Neuron (in vitro differentiated cells): ENCODE measurements around the gene CSNK1E.

Experiments used
- H2AFZ ChIP-seq: one replicate; pipeline ENCODE4 v1.6.1; 2013; ENCODE audit warnings: low read depth, mild to moderate bottlenecking, inconsistent platforms, low read length, moderate library complexity
- H3K27me3 ChIP-seq: one replicate; pipeline ENCODE4 v1.6.1; 2013; ENCODE audit warnings: low read length; ENCODE audit not compliant: insufficient read depth
- H3K36me3 ChIP-seq: one replicate; pipeline ENCODE4 v1.6.1; 2013; ENCODE audit warnings: low read length; ENCODE audit not compliant: insufficient read depth
- H3K4me1 ChIP-seq: one replicate; pipeline ENCODE4 v1.6.1; 2013; ENCODE audit warnings: low read length; ENCODE audit not compliant: insufficient read depth
- H3K4me3 ChIP-seq: 2 replicates; pipeline ENCODE4 v1.5.1; 2013; ENCODE audit warnings: mild to moderate bottlenecking, low read length, moderate library complexity
- H3K9me3 ChIP-seq: one replicate; pipeline ENCODE4 v1.6.1; 2013; ENCODE audit warnings: low read length

CSNK1E gene

GRCh38 chr22:38257181-38257580, 60.1 kb downstream of the CSNK1E start:
- H3K36me3 ChIP-seq, result no peaks in the 10 kb centered on the region
- peaks cover 2% of the 10 kb centered on the region for H3K9me3 ChIP-seq
- no peak overlapping the region for H2AFZ ChIP-seq
- H3K27me3 ChIP-seq, result no peaks in the 10 kb centered on the region
- no peak overlapping the region for H3K4me3 ChIP-seq
- peaks cover 19% of the 10 kb centered on the region for H3K4me1 ChIP-seq

DNA sequence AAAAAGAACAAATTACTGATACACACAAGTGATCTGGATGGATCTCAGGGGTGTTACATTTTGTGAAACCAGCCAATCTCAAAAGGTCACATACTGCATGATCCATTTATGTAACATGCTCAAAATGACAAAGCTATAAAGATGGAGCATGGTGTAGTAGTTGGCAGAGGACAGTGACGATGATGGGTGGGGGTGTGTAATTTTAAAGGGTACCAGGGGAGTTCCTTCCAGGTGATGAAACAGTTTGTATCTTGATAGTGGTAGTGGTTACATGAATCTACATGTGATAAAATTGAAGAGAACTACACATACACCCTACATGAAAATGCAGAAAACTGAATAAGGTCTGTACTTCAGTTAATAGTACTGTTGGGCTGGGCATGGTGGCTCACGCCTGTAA, 61.5 kb downstream of the CSNK1E start:
- H3K36me3 ChIP-seq, result no peaks in the 10 kb centered on the region
- H3K27me3 ChIP-seq, result no peaks in the 10 kb centered on the region
- peaks cover 2% of the 10 kb centered on the region for H3K9me3 ChIP-seq
- H3K4me3 ChIP-seq, result no peak overlapping the region
- H3K4me1 ChIP-seq, result peaks cover 7% of the 10 kb centered on the region
- no peak overlapping the region for H2AFZ ChIP-seq

- H3K4me1 ChIP-seq, result no peaks in the 10 kb centered on the region
- peaks cover 8% of the 10 kb centered on the region for H3K9me3 ChIP-seq
- no peak overlapping the region for H3K4me3 ChIP-seq
- H3K36me3 ChIP-seq, result peaks cover 9% of the 10 kb centered on the region
- H2AFZ ChIP-seq, result no peak overlapping the region
- no peaks in the 10 kb centered on the region for H3K27me3 ChIP-seq
Measured at GRCh38 chr22:38251341-38251692, 65.9 kb downstream of the CSNK1E start.

DNA sequence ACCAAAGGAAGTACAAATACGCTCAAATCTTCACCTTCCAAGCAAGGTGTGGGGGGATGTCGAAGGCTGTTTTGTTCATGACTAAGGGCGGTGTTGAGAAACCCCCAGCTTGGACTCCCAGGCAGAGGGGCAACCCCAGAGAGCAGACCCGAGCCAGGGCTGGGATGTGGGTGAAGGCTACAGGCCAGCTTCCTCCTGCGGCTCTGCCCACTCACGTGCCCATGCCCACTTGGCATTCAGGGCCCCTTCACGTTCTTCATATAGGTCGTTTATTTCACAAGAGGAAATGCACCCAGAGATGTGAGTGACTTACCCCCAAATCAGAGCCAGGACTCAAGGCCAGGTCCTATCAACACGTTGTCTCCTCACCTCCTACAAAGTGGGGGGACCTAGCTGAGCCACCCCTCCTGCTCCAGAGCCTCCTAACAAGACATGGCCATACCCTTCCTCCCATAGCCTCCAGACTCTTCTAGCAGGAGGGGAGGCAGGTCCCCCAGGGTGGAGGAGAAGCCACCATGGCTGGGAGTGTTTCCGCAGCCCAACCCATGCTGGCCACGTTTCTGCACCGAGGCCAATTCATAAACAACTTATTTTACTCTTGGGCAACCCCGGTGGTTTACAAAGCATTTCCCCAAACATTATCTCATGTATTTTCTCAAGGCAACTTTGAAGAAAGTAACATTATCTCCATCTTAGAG, 66.4 kb downstream of the CSNK1E start:
- H3K4me1 ChIP-seq, result no peaks in the 10 kb centered on the region
- H2AFZ ChIP-seq, result no peak overlapping the region
- no peak overlapping the region for H3K4me3 ChIP-seq
- peaks cover 8% of the 10 kb centered on the region for H3K9me3 ChIP-seq
- H3K36me3 ChIP-seq, result peaks cover 14% of the 10 kb centered on the region
- H3K27me3 ChIP-seq, result no peaks in the 10 kb centered on the region

- Histone ChIP-seq H3K4me3 (no peak overlapping the region), H3K9me3 (peaks cover 8% of the 10 kb centered on the region), H3K36me3 (peaks cover 14% of the 10 kb centered on the region)
Measured at GRCh38 chr22:38249803-38250642, 67.2 kb downstream of the CSNK1E start.

DNA sequence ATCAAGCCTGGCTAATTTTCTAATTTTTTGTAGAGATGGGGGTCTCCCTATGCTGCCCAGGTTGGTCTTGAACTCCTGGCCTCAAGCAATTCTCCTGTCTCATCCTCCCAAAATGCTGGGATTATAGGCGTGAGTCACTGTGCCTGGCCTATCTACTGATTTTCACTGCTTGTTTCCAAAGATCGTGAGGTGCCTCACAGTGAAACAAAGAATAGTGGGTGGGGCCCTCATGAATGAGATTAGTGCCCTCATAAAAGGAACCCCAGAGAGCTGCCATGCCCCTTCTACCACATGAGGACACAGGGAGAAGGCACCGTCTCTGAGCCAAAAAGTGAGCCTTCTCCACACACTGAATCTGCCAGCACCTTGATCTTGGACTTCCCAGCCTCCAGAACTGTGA, 67.9 kb downstream of the CSNK1E start:
- Histone ChIP-seq H3K36me3 (peaks cover 14% of the 10 kb centered on the region), H3K27me3 (no peaks in the 10 kb centered on the region), H2AFZ (no peak overlapping the region), H3K9me3 (peaks cover 8% of the 10 kb centered on the region), H3K4me1 (no peaks in the 10 kb centered on the region), H3K4me3 (no peak overlapping the region)

More at GRCh38 chr22:38249803-38250642, 67.2 kb downstream of the CSNK1E start:
- Histone ChIP-seq H3K4me1 (no peaks in the 10 kb centered on the region), H3K27me3 (no peaks in the 10 kb centered on the region), H2AFZ (no peak overlapping the region)

DNA sequence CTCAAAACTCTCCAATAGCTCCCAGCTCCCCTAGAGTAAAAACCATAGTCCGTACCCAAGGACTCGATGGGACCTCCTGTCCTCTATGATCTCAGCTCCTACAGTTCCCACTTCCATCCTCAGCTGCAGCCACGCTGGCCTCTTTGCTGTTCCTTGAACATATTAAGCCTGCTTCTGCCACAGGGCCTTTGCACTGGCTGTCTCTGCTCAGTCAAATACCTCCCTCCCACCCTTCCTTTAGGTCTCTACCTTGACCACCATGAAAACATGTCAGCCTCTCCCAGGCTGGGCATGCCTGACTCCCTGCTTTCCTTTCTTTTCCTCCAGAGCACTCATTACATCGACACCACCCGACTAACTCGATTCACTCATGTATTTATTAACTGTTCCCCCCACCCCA, 69.0 kb downstream of the CSNK1E start:
- Histone ChIP-seq H3K36me3 (peaks cover 17% of the 10 kb centered on the region), H3K27me3 (no peaks in the 10 kb centered on the region), H3K4me1 (peaks cover 10% of the 10 kb centered on the region)

DNA sequence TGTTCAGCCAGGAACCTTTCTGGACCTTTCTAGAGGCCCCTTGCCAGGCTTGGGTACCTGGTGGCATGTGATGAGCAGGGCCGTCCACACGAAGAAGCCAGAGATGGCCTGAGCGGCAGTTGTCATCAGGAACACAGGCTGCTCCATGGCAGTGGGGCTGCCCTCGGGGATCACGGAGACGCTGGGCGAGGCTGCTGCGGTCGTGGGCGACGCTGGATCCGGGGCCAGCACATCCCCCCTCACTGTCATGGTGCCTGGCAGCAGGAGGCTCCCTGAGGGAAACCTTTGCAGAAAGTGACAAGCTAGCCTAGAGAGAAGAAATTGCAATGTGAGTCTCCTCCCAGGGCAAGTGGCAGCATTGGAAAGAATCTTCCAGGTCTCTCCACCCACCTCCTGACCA, 69.5 kb downstream of the CSNK1E start:
- H3K4me3 ChIP-seq, result no peak overlapping the region
- H3K36me3 ChIP-seq, result peaks cover 17% of the 10 kb centered on the region

More for the DNA sequence above, 69.0 kb downstream of the CSNK1E start:
- peaks cover 8% of the 10 kb centered on the region for H3K9me3 ChIP-seq
- no peak overlapping the region for H3K4me3 ChIP-seq
- H2AFZ ChIP-seq, result no peak overlapping the region

DNA sequence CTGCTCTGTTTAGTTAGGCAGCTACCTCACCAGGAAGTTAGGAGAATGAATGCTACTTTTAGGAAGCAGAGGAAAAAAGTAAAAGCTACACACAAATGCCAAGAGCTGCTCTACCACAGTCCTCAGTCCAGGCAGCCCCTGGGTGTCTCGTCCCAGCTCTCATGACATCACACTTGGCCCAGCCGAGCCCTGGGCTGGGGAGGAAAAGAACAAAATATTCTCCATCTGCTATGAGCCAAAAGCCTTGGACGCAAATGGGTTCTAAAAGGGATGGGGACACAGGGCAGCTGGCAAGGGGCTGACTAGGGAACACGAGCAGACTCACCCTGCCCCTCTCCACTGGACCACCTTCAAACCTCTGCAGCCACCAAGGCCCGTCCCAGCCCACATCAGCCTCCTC, 70.5 kb downstream of the CSNK1E start:
- Histone ChIP-seq H2AFZ (no peak overlapping the region), H3K27me3 (no peaks in the 10 kb centered on the region), H3K4me3 (no peak overlapping the region), H3K36me3 (peaks cover 17% of the 10 kb centered on the region), H3K4me1 (peaks cover 23% of the 10 kb centered on the region), H3K9me3 (peaks cover 6% of the 10 kb centered on the region)

More for the DNA sequence above, 69.5 kb downstream of the CSNK1E start:
- Histone ChIP-seq H3K27me3 (no peaks in the 10 kb centered on the region), H3K4me1 (peaks cover 15% of the 10 kb centered on the region), H3K9me3 (peaks cover 8% of the 10 kb centered on the region), H2AFZ (no peak overlapping the region)

- Histone ChIP-seq H3K27me3 (no peaks in the 10 kb centered on the region), H3K4me3 (no peak overlapping the region), H2AFZ (no peak overlapping the region), H3K36me3 (peaks cover 17% of the 10 kb centered on the region), H3K9me3 (peaks cover 6% of the 10 kb centered on the region), H3K4me1 (peaks cover 24% of the 10 kb centered on the region)
Measured at GRCh38 chr22:38246046-38246658, 71.1 kb downstream of the CSNK1E start.

DNA sequence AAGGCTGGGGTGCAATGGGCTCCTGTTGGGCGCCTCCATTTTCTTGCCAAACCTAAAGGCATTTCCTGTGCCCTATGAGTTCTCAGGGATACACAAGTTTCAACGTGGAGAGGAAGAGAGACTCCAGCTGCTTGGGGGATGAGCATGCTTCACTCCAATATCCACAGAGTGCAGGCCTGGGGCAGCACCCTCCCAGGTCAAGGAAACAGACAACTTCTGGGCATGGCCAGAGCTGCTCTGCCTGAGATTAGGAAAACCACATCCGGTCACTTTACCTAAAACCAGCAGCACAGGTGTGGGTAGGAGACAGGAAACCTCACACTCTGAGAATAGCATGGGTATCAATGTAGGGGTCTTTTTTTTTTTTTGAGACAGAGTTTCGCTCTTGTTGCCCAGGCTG, 73.1 kb downstream of the CSNK1E start:
- no peak overlapping the region for H3K4me3 ChIP-seq
- H2AFZ ChIP-seq, result no peak overlapping the region
- H3K4me1 ChIP-seq, result peaks cover 35% of the 10 kb centered on the region
- H3K9me3 ChIP-seq, result no peaks in the 10 kb centered on the region
- no peaks in the 10 kb centered on the region for H3K27me3 ChIP-seq
- peaks cover 17% of the 10 kb centered on the region for H3K36me3 ChIP-seq

DNA sequence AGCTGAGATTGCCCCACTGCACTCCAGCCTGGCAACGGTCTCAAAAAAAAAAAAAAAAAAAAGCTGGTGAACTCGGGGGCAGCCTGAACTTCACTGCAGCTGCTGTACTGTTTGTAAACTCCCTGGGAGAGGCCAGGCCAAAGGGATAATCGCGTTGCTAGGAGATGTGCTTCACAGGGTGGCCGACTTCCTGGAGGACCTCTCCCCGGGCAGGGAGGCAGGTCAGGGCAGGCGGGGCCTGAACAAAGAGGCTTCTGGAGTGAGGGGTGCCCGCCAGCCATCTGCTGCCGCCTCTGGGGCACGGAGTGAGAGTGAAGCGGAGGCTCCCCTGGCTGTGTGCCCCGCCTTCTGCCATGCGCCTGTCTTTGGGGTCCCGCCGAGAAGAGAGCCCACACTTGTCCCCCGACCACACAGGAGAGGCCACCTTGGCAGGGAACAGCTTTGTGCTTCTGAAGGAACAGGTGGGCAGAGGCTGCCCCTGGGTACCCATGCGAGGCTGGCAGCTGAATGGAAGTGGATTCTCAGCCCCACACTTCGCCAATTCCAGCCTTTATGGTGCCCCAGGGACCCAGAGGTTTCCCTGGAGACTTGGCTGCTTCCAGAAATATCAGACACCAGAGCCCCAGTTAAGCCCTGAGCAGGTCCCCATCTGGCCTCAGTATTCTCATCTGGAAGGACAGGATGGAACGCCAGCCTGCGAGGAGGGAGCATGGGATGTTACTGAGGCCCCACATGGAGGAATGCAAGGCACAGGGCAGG, 74.0 kb downstream of the CSNK1E start:
- peaks cover 36% of the 10 kb centered on the region for H3K4me1 ChIP-seq
- H3K27me3 ChIP-seq, result no peaks in the 10 kb centered on the region
- H3K4me3 ChIP-seq, result no peak overlapping the region
- no peak overlapping the region for H2AFZ ChIP-seq
- peaks cover 17% of the 10 kb centered on the region for H3K36me3 ChIP-seq
- H3K9me3 ChIP-seq, result no peaks in the 10 kb centered on the region
